HG03521 (cell line): ENCODE measurements around the gene ASCL2.

Experiments used
- ATAC-seq: cut with Tn5 transposase; IDR thresholded peaks from one replicate; pipeline ENCODE4 v1.9.1; 2021; ENCODE audit warnings: mild to moderate bottlenecking, moderate library complexity; ENCODE audit not compliant: unreplicated experiment

Gene ASCL2

GRCh38 chr11:2309251-2310072, 39.1 kb upstream of the ASCL2 start:
- ATAC-seq = no peak

- no peak for ATAC-seq
These were observed 38.3 kb upstream of the ASCL2 start for GRCh38 chr11:2308713-2309112.

GRCh38 chr11:2307501-2308331, 37.3 kb upstream of the ASCL2 start:
- ATAC-seq = no peak

GRCh38 chr11:2306877-2307500, 36.6 kb upstream of the ASCL2 start:
- ATAC-seq = no peak

GRCh38 chr11:2306452-2306823, 36.0 kb upstream of the ASCL2 start:
- no peak for ATAC-seq

GRCh38 chr11:2305788-2306451, 35.5 kb upstream of the ASCL2 start:
- ATAC-seq = no peak

GRCh38 chr11:2305140-2305778, 34.9 kb upstream of the ASCL2 start:
- ATAC-seq = no peak

- no peak for ATAC-seq
These were observed 34.2 kb upstream of the ASCL2 start for GRCh38 chr11:2304506-2305139.

- ATAC-seq = no peak
These were observed 33.5 kb upstream of the ASCL2 start for GRCh38 chr11:2303627-2304505.

GRCh38 chr11:2302896-2303626, 32.7 kb upstream of the ASCL2 start:
- ATAC-seq = no peak

- no peak for ATAC-seq
These were observed 32.0 kb upstream of the ASCL2 start for GRCh38 chr11:2302306-2302895.

- no peak for ATAC-seq
These were observed 31.4 kb upstream of the ASCL2 start, which contains the start of the genes C11orf21 and TSPAN32 for GRCh38 chr11:2301631-2302305. TSS of gene C11orf21 (minus strand) at chr11:2301918. CDS start at chr11:2301808, 110 bp downstream. TSS of gene TSPAN32 (plus strand) at chr11:2302013. CDS start at chr11:2302150, 137 bp downstream.

GRCh38 chr11:2300936-2301630, 30.7 kb upstream of the ASCL2 start:
- no peak for ATAC-seq

GRCh38 chr11:2300290-2300935, 30.0 kb upstream of the ASCL2 start:
- ATAC-seq = no peak

GRCh38 chr11:2299773-2300172, 29.4 kb upstream of the ASCL2 start:
- ATAC-seq = no peak
